GM12878 (cell line): Measurements from ENCODE around the gene NDUFB7. TPM values are rescaled to one million over a fixed set of nuclear protein-coding genes. Genes with fewer than 3 reads are reported as not detected.

Experiments
- ATAC-seq: fragments of 200-7000 bp; cut with Tn5 transposase; 3 replicates; pipeline ENCODE4 v1.9.1; 2020; ENCODE audit warnings: mild to moderate bottlenecking, moderate library complexity
- BruUV-seq: library from RNA; stranded (reverse); fragments of 400-500 nt; replicated peaks from 2 replicates; lab custom pipeline; 2021; lab: Mats Ljungman, UMichigan
- CTCF ChIA-PET: fragments of 300-600 bp; sonication (Branson Sonifier 250); formaldehyde crosslinking; extraction: SDS; loops from one replicate; lab custom pipeline; 2021; ENCODE audit warnings: inconsistent platforms; lab: Yijun Ruan, JAX
- POLR2A ChIA-PET: fragments of 350-600 bp; formaldehyde crosslinking; extraction: SDS; loops from one replicate; lab custom pipeline; 2021; ENCODE audit warnings: inconsistent platforms; lab: Charles Lee
- RAD21 ChIA-PET: fragments of 300-600 bp; sonication (Branson Sonifier 250); formaldehyde crosslinking; loops from one replicate; lab custom pipeline; 2023; ENCODE audit warnings: antibody characterized with exemption; ENCODE audit not compliant: unreplicated experiment; lab: Charles Lee
- SMC1A ChIA-PET: fragments of 300-600 bp; sonication (Branson Sonifier 250); formaldehyde crosslinking; loops from one replicate; lab custom pipeline; 2023; ENCODE audit not compliant: unreplicated experiment, uncharacterized antibody; lab: Charles Lee
- DNase-seq: peaks from one replicate; pipeline ENCODE4 v3.0.0-alpha.2; 2011; ENCODE audit warnings: low read depth, low spot score
- FAIRE-seq: peaks from 3 replicates; lab custom pipeline; 2011; peaks lifted over from hg19 to GRCh38; lab: Jason Lieb, UNC
- H2AFZ ChIP-seq: 2 replicates; pipeline ENCODE4 v1.6.0; 2011; ENCODE audit warnings: low read depth, low read length, control low read depth; ENCODE audit not compliant: control insufficient read depth
- H3K27ac ChIP-seq: 2 replicates; pipeline ENCODE4 v1.5.1; 2011; ENCODE audit warnings: control low read depth; ENCODE audit not compliant: control insufficient read depth, insufficient read depth
- H3K27me3 ChIP-seq, 2 experiments: replicated peaks in 1 of 2; 2 replicates each; pipeline versions ENCODE4 v1.6.0 to v1.6.1; 2011; ENCODE audit warnings: low read length in 1 of 2; ENCODE audit not compliant: control insufficient read depth in 2 of 2, insufficient read depth in 2 of 2
- H3K36me3 ChIP-seq, 2 experiments: 2 replicates each; pipeline ENCODE4 v1.5.1; 2011; ENCODE audit warnings: low read length in 1 of 2; ENCODE audit not compliant: control insufficient read depth in 2 of 2, insufficient read depth in 2 of 2
- H3K4me1 ChIP-seq: 2 replicates; pipeline ENCODE4 v1.6.1; 2011; ENCODE audit warnings: mild to moderate bottlenecking, low read length, moderate library complexity, mixed read lengths; ENCODE audit not compliant: control insufficient read depth, insufficient read depth
- H3K4me2 ChIP-seq: 2 replicates; pipeline ENCODE4 v1.6.0; 2011; ENCODE audit warnings: control low read depth; ENCODE audit not compliant: control insufficient read depth, insufficient read depth
- H3K4me3 ChIP-seq: fragments of 200-600 bp; sonication (generic); 2 replicates; pipeline ENCODE4 v1.5.1; 2016
- H3K79me2 ChIP-seq: 2 replicates; pipeline ENCODE4 v1.6.0; 2011; ENCODE audit warnings: low read length; ENCODE audit not compliant: control insufficient read depth, insufficient read depth
- H3K9ac ChIP-seq: 2 replicates; pipeline ENCODE4 v1.8.0; 2011; ENCODE audit warnings: low read length, control low read depth, mixed read lengths; ENCODE audit not compliant: control insufficient read depth, insufficient read depth
- H3K9me3 ChIP-seq: replicated peaks from 3 replicates; pipeline ENCODE4 v1.5.1; 2011; ENCODE audit warnings: mild to moderate bottlenecking, low read length; ENCODE audit not compliant: control insufficient read depth, insufficient read depth
- H4K20me1 ChIP-seq: 2 replicates; pipeline ENCODE4 v1.6.0; 2011; ENCODE audit not compliant: control insufficient read depth, insufficient read depth
- EP300 ChIP-seq, 2 experiments: fragments of 150-350 bp in 1 of 2; IDR thresholded peaks; 2 replicates each; pipeline ENCODE4 v1.6.1; 2011 to 2012; ENCODE audit warnings: low read depth in 2 of 2, low read length in 2 of 2, borderline replicate concordance in 1 of 2, improper control_type of control experiment in 1 of 2, inconsistent platforms in 1 of 2; ENCODE audit not compliant: control insufficient read depth in 1 of 2
- RB1 ChIP-seq: fragments of 450-650 bp; formaldehyde crosslinking; IDR thresholded peaks from 2 replicates; pipeline ENCODE4 v1.6.1; 2017; ENCODE audit warnings: mild to moderate bottlenecking, borderline replicate concordance
- TBL1XR1 ChIP-seq: IDR thresholded peaks from 2 replicates; pipeline ENCODE4 v1.6.1; 2012; ENCODE audit warnings: low read depth, low read length, improper control_type of control experiment
- WGBS: methylation state at CpG from one replicate; pipeline ENCODE4 v1.1.6; 2016; ENCODE audit warnings: low lambda C conversion rate; ENCODE audit not compliant: insufficient replicate concordance, insufficient coverage; ENCODE audit errors: missing lambda C conversion rate; 5-methylcytosine and 5-hydroxymethylcytosine counted together
- in situ Hi-C: fragments of 300-500 bp; cut with MboI; formaldehyde crosslinking; loops from 9 replicates; pipeline ENCODE4 v1.14.3; 2018; ENCODE audit warnings: mixed read lengths
- intact Hi-C: fragments of 100-400 bp; cut with micrococcal nuclease; formaldehyde crosslinking; loops from one replicate; pipeline ENCODE4 v1.14.2; 2022; ENCODE audit not compliant: unreplicated experiment
- polyA plus RNA-seq, 11 experiments: library from polyadenylated mRNA; depleted of rRNA in 4 of 11; unstranded in 6 of 11; stranded (reverse) in 5 of 11; fragments of >200 nt; fragmentation: Nextera tagmentation in 4 of 11; fragmentation: Illumina TruSeq in 1 of 11; extraction: Ambion mirVana in 4 of 11; extraction: Trizol in 1 of 11; gene quantifications; 1 replicate in 1 of 11; 2 replicates in 10 of 11; pipeline versions ENCODE4 v1.2.1 to v1.2.3, GENCODE V29; 2011 to 2016; ENCODE audit warnings: inconsistent platforms in 2 of 11, missing spikeins in 2 of 11, low read depth in 1 of 11
- total RNA-seq, 4 experiments: library from RNA; depleted of rRNA in 3 of 4; stranded (reverse); fragments of >200 nt in 3 of 4; fragmentation: Illumina TruSeq in 1 of 4; extraction: Trizol in 1 of 4; gene quantifications; 2 replicates each; pipeline versions ENCODE4 v1.2.1 to v1.2.3, GENCODE V29; 2013 to 2021

NDUFB7 gene
- total and polyA plus RNA-seq, 10 of the 15 experiments (the other 5 are each of a cell fraction or from before 2014, with no cell fraction given) = 14.6 to 480 (median 182) TPM

GRCh38 chr19:14519245-14519859, 52.5 kb downstream of the NDUFB7 start:
- H4K20me1 ChIP-seq = peaks cover 3% of the 10 kb centered on the region; the same call in 1 of the 2 replicates
- H2AFZ ChIP-seq = no peak overlapping the region
- DNase-seq (no peak), FAIRE-seq (no peak), ATAC-seq (no peak)
- TF ChIP-seq EP300 (IDR thresholded peaks at IDR 0.05; ENCODE audit: borderline replicate concordance in 1 of 2, control insufficient read depth in 1 of 2, low read depth in 2 of 2, low read length in 2 of 2) (no peak), TBL1XR1 (no peak), RB1 (no peak)
- H3K27ac ChIP-seq = no peak overlapping the region
- H3K4me3 ChIP-seq = no peak overlapping the region
- intact Hi-C loops = no loop called here
- H3K9ac ChIP-seq = no peak overlapping the region
- CTCF ChIA-PET = interaction anchor here (1.6 to 4.9 kb wide), 2 partner anchors 14 to 38 kb away, joined by 8 to 41 read pairs; no protein-coding TSS in a partner anchor
- peaks cover 30% of the 10 kb centered on the region for H3K79me2 ChIP-seq
- H3K4me1 ChIP-seq = peaks cover 9% of the 10 kb centered on the region
- peaks cover 0 to 11% of the 10 kb centered on the region in 2 experiments; a peak in 3 of 4 replicates for H3K36me3 ChIP-seq
- RAD21 ChIA-PET = no interaction called here
- H3K27me3 ChIP-seq = no peaks in the 10 kb centered on the region
- WGBS = 96% methylated on average over 22 of the region's 22 CpGs
- POLR2A ChIA-PET = interaction anchor here (1.6 to 2.7 kb wide), 2 partner anchors 10 to 53 kb away, joined by 3 to 12 read pairs; partner anchors contain the start of genes NDUFB7 and TECR
- SMC1A ChIA-PET = interaction anchor here (1.1 kb wide), 1 partner anchor 9 kb away, joined by 3 read pairs; no protein-coding TSS in a partner anchor
- in situ Hi-C loops = no loop called here
- no TSS peak for BruUV-seq
- peak overlapping the region; percentile 64; the same call in 1 of the 2 replicates for H3K4me2 ChIP-seq
- no peaks in the 10 kb centered on the region for H3K9me3 ChIP-seq
